Spleen (tissue), 11 donors: ENCODE data around the gene STIM1. TPM values are rescaled to one million over a fixed set of nuclear protein-coding genes. Genes with fewer than 3 reads are reported as not detected.

Experiments used
- DNase-seq: peaks from one replicate; pipeline ENCODE4 v3.0.0-alpha.2; 2020
- H3K27ac ChIP-seq, 8 donors: fragments of 200-600 bp; sonication (generic) in 7 of 8; 1 replicate in 4 of 8; 2 replicates in 4 of 8; pipeline versions ENCODE4 v1.5.0 to v1.8.0; 2016 to 2021; ENCODE audit warnings: inconsistent platforms in 4 of 8, mild to moderate bottlenecking in 4 of 8, moderate library complexity in 1 of 8
- H3K27me3 ChIP-seq, 7 donors: fragments of 200-600 bp; sonication (generic) in 6 of 7; replicated peaks in 1 of 7; 1 replicate in 4 of 7; 2 replicates in 3 of 7; pipeline versions ENCODE4 v1.5.0 to v1.8.0; 2016 to 2021; ENCODE audit warnings: inconsistent platforms in 3 of 7, mild to moderate bottlenecking in 1 of 7
- H3K36me3 ChIP-seq, 6 donors: fragments of 200-600 bp; sonication (generic) in 5 of 6; 1 replicate in 4 of 6; 2 replicates in 2 of 6; pipeline versions ENCODE4 v1.5.0 to v1.8.0; 2016 to 2021; ENCODE audit warnings: inconsistent platforms in 2 of 6
- H3K4me1 ChIP-seq, 6 donors: fragments of 200-600 bp; sonication (generic) in 5 of 6; 1 replicate in 3 of 6; 2 replicates in 3 of 6; pipeline versions ENCODE4 v1.5.0 to v1.8.0; 2016 to 2021; ENCODE audit warnings: inconsistent platforms in 3 of 6
- H3K4me3 ChIP-seq, 8 donors: fragments of 200-600 bp; sonication (generic) in 7 of 8; 1 replicate in 4 of 8; 2 replicates in 4 of 8; pipeline versions ENCODE4 v1.5.0 to v1.8.0; 2016 to 2021; ENCODE audit warnings: inconsistent platforms in 4 of 8, mild to moderate bottlenecking in 4 of 8, moderate library complexity in 2 of 8
- H3K9me3 ChIP-seq, 8 donors: fragments of 200-600 bp; sonication (generic) in 7 of 8; 1 replicate in 4 of 8; 2 replicates in 4 of 8; pipeline versions ENCODE4 v1.5.0 to v1.8.0; 2016 to 2021; ENCODE audit warnings: inconsistent platforms in 4 of 8
- POLR2A ChIP-seq, 3 donors: fragments of 450-650 bp; IDR thresholded peaks; one replicate each; pipeline ENCODE4 v1.5.1; 2017; ENCODE audit warnings: antibody characterized with exemption in 3 of 3, mild to moderate bottlenecking in 1 of 3
- POLR2AphosphoS5 ChIP-seq, 3 donors: sonication (generic); formaldehyde crosslinking; IDR thresholded peaks; one replicate each; pipeline ENCODE4 v1.5.1; 2017; ENCODE audit warnings: antibody characterized with exemption in 3 of 3
- WGBS, 5 donors: extraction: QIAGEN DNeasy Blood & Tissue Kit in 3 of 5; methylation state at CpG; one replicate each; pipeline versions ENCODE4 v1.1.5 to v1.1.7; 2013 to 2018; 5-methylcytosine and 5-hydroxymethylcytosine counted together
- intact Hi-C: fragments of 100-400 bp; cut with DNase I; formaldehyde crosslinking; loops from one replicate; pipeline ENCODE4 v1.15.0; 2023; ENCODE audit warnings: low total_unique reads
- polyA plus RNA-seq, 3 donors: library from polyadenylated mRNA; stranded (reverse); fragments of 200-250 nt; gene quantifications; one replicate each; pipeline ENCODE4 v1.2.1, GENCODE V29; 2013
- total RNA-seq, 7 donors: library from RNA; depleted of rRNA in 3 of 7; stranded (reverse); fragments of >200 nt in 3 of 7; fragmentation: NEBNext Ultra II Directional in 4 of 7; extraction: Animal tissue kit (Norgen Biotek cat#: 25700) in 4 of 7; gene quantifications; one replicate each; pipeline versions ENCODE4 v1.1.0 to v1.2.1, GENCODE V29; 2016 to 2021
- TF ChIP-seq, protein P1 (sequence below), 11 experiments: fragments of 200-600 bp in 7 of 11; fragments of 450-650 bp in 4 of 11; sonication (generic) in 4 of 11; IDR thresholded peaks in 8 of 11; conservative IDR thresholded peaks in 3 of 11; 1 replicate in 7 of 11; 2 replicates in 4 of 11; pipeline versions ENCODE4 v1.4.0 to v1.8.0; 2016 to 2021; ENCODE audit warnings: antibody characterized with exemption in 11 of 11, inconsistent platforms in 4 of 11, mild to moderate bottlenecking in 1 of 11
- donor health status: healthy with polysubstance abuse.
- donor health status: DM: no; HTN: no; CAD: no; lungs with moderate emphysema.
- donor health status: DM: no; HTN: no; CAD: no.
- donor health status: Bipolar disorder and iron deficiency.
- donor health status: healthy.
- donor health status: DM: no; HTN: no; CAD: no.
- donor health status: DM: yes; HTN: yes; CAD: no.

Gene STIM1
- total and polyA plus RNA-seq, 10 donors: 13.0 to 85.2 (median 58.0) TPM

DNA sequence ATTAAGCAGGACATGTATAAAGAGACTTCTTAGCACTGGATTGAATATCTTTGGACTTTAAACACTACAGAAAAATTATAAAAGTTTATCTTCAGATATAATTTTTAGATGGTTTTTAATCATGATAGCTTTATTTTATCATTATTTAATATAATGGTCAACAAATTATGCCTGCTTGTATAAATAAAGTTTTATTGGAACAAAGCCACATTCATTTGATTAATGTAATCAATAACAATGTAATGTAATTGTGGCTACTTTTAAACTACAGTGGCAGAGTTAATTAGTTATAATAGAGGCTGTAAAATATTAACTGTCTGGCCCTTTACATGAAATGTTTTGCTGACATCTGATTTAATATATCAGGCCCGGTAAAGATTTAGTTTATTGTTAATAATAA is 70.0 kb downstream of the STIM1 start:
- intact Hi-C loops: no loop called here
- H3K36me3 ChIP-seq: peaks cover 0 to 7% (median 0%) of the 10 kb centered on the region in 6 donors
- 95 to 100% (median 97%) methylated on average over 1 of the region's 1 CpG for WGBS, 5 donors
- no peaks in the 10 kb centered on the region for H3K27me3 ChIP-seq
- TF ChIP-seq POLR2AphosphoS5 (IDR thresholded peaks at IDR 0.05) (no peak), POLR2A (IDR thresholded peaks at IDR 0.05) (no peak)
- TF ChIP-seq, protein P1, sequence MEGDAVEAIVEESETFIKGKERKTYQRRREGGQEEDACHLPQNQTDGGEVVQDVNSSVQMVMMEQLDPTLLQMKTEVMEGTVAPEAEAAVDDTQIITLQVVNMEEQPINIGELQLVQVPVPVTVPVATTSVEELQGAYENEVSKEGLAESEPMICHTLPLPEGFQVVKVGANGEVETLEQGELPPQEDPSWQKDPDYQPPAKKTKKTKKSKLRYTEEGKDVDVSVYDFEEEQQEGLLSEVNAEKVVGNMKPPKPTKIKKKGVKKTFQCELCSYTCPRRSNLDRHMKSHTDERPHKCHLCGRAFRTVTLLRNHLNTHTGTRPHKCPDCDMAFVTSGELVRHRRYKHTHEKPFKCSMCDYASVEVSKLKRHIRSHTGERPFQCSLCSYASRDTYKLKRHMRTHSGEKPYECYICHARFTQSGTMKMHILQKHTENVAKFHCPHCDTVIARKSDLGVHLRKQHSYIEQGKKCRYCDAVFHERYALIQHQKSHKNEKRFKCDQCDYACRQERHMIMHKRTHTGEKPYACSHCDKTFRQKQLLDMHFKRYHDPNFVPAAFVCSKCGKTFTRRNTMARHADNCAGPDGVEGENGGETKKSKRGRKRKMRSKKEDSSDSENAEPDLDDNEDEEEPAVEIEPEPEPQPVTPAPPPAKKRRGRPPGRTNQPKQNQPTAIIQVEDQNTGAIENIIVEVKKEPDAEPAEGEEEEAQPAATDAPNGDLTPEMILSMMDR (IDR thresholded peaks at IDR 0.05 in 8 of 11, conservative IDR thresholded peaks at IDR 0.05 in 3 of 11): no peak
- H3K4me1 ChIP-seq: peaks cover 5 to 78% (median 36%) of the 10 kb centered on the region in 6 donors
- no peak for DNase-seq
- H3K4me3 ChIP-seq: no peak overlapping the region
- H3K27ac ChIP-seq: no peak overlapping the region
- no peaks in the 10 kb centered on the region for H3K9me3 ChIP-seq

DNA sequence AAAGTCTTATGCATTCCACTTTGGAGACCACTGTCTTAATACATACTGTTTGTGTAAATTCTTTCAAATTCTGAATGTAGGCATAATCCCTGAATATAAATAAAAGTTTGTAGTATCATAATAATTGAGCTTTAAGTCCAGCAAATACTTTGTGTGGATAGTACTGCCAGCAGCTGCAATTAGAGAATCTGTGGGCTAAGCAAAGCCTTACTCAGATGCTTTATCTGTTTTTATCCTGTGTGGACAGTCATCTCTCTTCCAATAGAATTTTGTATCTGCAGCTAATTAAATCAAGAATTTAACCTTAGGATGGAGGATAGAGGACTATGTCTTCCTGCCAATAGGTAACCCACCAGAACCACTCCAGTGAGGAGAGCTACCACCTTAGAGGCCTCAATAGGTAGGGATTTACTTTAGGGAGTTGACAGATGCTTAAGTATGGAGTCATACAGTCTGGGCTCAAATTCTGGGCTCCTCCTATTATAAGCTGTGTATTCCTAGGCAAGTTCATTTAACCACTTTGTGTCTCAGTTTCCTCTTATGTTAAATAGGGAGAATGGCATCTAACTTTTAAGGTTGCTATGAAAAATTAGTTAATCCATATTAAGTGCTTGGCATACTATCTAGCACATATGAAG is 71.1 kb downstream of the STIM1 start:
- TF ChIP-seq POLR2A (IDR thresholded peaks at IDR 0.05) (no peak), POLR2AphosphoS5 (IDR thresholded peaks at IDR 0.05) (no peak)
- TF ChIP-seq, protein P1 (IDR thresholded peaks at IDR 0.05 in 8 of 11, conservative IDR thresholded peaks at IDR 0.05 in 3 of 11): no peak
- H3K9me3 ChIP-seq: no peaks in the 10 kb centered on the region

DNA sequence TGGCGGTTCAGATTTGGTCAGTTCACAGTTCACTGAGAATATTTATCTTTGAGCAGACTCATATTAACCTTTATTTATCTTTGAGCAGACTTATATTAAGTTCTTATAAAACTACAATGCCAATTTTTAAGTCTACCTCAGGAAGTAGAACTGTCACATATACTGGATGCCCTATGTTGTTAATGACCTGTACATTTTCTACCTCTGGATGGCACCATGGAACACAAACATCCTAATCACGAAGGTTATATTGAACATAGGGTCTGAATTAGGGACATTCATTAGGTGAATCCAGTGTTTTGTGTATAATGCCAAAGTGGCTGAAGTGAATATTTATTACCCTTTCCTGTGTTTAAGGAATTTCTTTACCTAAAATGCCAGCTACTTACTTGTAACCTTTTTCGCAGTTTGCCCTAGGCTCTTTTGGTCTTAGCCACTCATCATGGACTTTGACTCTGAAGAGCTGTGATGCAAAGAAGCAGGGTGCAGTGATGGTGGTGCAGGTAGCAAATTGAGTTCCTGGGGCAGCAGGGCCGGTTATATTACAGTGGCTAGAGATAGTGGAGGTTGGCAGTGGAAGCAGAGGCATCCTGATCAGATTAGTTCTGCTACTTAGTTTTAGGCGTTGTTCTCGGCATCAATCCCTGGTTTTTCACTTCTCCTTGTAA is 71.8 kb downstream of the STIM1 start:
- no peak overlapping the region for H3K4me3 ChIP-seq
- H3K27me3 ChIP-seq: no peaks in the 10 kb centered on the region
- DNase-seq: no peak
- H3K4me1 ChIP-seq: peaks cover 5 to 78% (median 36%) of the 10 kb centered on the region in 6 donors
- H3K36me3 ChIP-seq: peaks cover 0 to 4% (median 0%) of the 10 kb centered on the region in 6 donors
- 74 to 80% (median 75%) methylated on average over 6 of the region's 6 CpGs for WGBS, 5 donors
- no peaks in the 10 kb centered on the region for H3K9me3 ChIP-seq
- TF ChIP-seq POLR2AphosphoS5 (IDR thresholded peaks at IDR 0.05) (no peak), POLR2A (IDR thresholded peaks at IDR 0.05) (no peak)
- TF ChIP-seq, protein P1 (IDR thresholded peaks at IDR 0.05 in 8 of 11, conservative IDR thresholded peaks at IDR 0.05 in 3 of 11): no peak
- H3K27ac ChIP-seq: peak overlapping the region in 6 of 8 donors; percentile 4 to 60 (median 28)
- intact Hi-C loops: no loop called here

More for the DNA sequence above, 71.1 kb downstream of the STIM1 start:
- DNase-seq: no peak
- no peaks in the 10 kb centered on the region for H3K27me3 ChIP-seq
- H3K36me3 ChIP-seq: peaks cover 0 to 5% (median 0%) of the 10 kb centered on the region in 6 donors
- intact Hi-C loops: no loop called here
- no peak overlapping the region for H3K27ac ChIP-seq
- H3K4me1 ChIP-seq: peaks cover 5 to 78% (median 35%) of the 10 kb centered on the region in 6 donors
- no peak overlapping the region for H3K4me3 ChIP-seq

DNA sequence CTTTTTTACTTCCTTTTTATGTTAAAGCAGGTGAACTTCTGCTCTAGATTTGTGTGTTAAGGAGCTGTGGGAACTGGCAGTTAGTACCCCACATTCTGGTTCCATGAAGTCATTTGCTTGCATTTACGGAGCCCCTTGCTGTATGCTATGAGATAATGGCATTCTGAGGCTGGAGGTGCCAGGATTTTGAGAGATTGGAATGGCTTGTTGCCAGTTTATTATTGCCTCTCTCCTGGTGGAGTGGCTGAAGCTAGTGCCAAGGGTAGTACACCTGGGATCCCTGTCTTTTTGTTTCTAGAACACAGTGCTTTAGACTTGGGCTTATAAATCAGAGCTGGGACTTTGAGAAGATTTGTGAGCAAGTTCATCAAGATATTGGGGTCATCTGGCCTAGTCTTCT is 73.8 kb downstream of the STIM1 start:
- WGBS, 5 donors: 88 to 100% (median 94%) methylated on average over 1 of the region's 1 CpG
- H3K27me3 ChIP-seq: no peaks in the 10 kb centered on the region
- peaks cover 5 to 81% (median 43%) of the 10 kb centered on the region in 6 donors for H3K4me1 ChIP-seq
- no peaks in the 10 kb centered on the region for H3K9me3 ChIP-seq
- no peak for DNase-seq
- peak overlapping the region in 1 of 8 donors; percentile 7 for H3K27ac ChIP-seq
- H3K4me3 ChIP-seq: no peak overlapping the region
- peaks cover 0 to 4% (median 0%) of the 10 kb centered on the region in 6 donors for H3K36me3 ChIP-seq
- intact Hi-C loops: no loop called here
- TF ChIP-seq POLR2A (IDR thresholded peaks at IDR 0.05) (no peak), POLR2AphosphoS5 (IDR thresholded peaks at IDR 0.05) (no peak)
- TF ChIP-seq, protein P1 (IDR thresholded peaks at IDR 0.05 in 8 of 11, conservative IDR thresholded peaks at IDR 0.05 in 3 of 11): no peak
